ENCODE results near the gene HIVEP1.
A peak's percentile ranks its signal among the peaks of the same experiment; 100 is the strongest.

The HIVEP1 gene

DNA sequence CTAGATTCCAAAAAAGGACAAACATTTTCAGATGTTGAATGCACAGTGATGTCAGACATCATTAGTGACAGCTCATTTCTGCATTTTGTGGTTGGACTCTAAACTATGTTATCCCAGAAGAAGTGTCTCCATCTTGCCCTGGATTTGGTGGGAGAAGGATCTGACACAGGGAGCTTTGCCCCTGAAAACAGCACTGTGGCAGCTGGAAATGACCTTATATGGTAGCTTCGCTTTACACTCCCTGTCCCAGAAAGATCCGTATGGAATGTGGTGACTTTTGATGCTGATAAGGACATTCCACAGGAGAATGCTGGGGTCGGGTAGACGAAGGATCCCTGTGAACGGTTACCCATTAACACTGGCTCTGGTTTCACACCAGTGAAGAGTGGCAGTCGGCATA lies 190.9 kb downstream of the HIVEP1 start:
- DNase-seq: no peak

DNA sequence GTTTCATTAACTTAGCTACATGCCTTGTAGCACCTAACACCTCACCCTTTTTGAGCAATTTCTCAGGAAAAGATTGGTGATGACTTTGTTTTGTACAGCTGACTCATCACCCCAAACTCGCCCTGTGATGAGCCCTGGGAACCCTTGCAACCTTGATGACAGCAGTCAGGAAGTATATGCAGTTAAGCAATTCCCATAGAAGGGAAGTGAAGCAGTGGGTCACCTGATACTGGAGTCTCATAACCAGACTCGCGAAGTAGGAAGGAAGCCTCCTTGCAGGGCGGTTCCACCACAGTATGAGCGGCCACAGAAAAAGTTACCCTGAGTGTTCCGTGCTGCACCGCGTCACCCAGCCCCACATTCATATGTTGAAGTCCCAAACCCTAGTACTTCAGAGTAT lies 196.1 kb downstream of the HIVEP1 start:
- DNase-seq: peak; percentile 8

DNA sequence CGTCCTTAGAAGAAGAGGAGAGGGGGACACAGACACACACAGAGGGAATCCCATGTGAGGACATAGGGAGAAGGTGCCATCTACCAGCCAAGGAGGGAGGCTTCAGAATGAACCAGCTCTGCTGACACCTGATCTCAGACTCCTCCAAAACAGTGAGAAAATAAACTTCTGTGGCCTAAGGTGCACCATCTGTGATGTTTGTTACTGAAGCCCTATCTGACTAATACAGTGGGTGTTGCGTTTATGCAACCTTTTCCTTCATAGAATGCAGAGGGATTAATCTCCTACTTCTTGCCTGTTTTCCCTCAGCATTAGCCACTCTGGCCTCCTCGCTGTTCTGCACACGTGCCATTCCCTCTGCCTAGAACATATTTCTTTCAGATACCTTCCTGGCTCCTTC lies 196.6 kb downstream of the HIVEP1 start:
- no peak for DNase-seq

Data from NK-92 treated with Interleukin-12 subunit alpha and Interleukin-12 subunit beta, amount 100 ng/mL, for 24 hours (cell line).